Activated naive CD4-positive, alpha-beta T cell treated with anti-CD3 and anti-CD28 coated beads, Interleukin-2, amount 10 ng/mL, durations not matched to agents 7 days and 5 days (primary cell): ENCODE measurements around the gene LRRC34.

Experiments
- CTCF ChIA-PET: fragments of 350-600 bp; sonication (Branson Sonifier 250); formaldehyde crosslinking; loops from one replicate; lab custom pipeline; 2021; ENCODE audit warnings: antibody characterized with exemption; lab: Charles Lee
- DNase-seq: peaks from one replicate; pipeline ENCODE4 v3.0.0-alpha.2; 2020
- H3K27ac Mint-ChIP-seq: one replicate; pipeline ENCODE4 v1.8.0; 2021; ENCODE audit warnings: mild to moderate bottlenecking, moderate library complexity, mixed read lengths
- H3K27me3 Mint-ChIP-seq: one replicate; pipeline ENCODE4 v1.8.0; 2021; ENCODE audit warnings: mild to moderate bottlenecking, mixed read lengths
- H3K36me3 Mint-ChIP-seq: one replicate; pipeline ENCODE4 v1.8.0; 2021; ENCODE audit warnings: mixed read lengths
- H3K4me1 Mint-ChIP-seq: one replicate; pipeline ENCODE4 v1.8.0; 2021; ENCODE audit warnings: mixed read lengths
- H3K4me3 Mint-ChIP-seq: one replicate; pipeline ENCODE4 v1.8.0; 2021; ENCODE audit warnings: mild to moderate bottlenecking, moderate library complexity, mixed read lengths
- H3K9me3 Mint-ChIP-seq: one replicate; pipeline ENCODE4 v1.8.0; 2021; ENCODE audit warnings: mixed read lengths

LRRC34 gene

DNA sequence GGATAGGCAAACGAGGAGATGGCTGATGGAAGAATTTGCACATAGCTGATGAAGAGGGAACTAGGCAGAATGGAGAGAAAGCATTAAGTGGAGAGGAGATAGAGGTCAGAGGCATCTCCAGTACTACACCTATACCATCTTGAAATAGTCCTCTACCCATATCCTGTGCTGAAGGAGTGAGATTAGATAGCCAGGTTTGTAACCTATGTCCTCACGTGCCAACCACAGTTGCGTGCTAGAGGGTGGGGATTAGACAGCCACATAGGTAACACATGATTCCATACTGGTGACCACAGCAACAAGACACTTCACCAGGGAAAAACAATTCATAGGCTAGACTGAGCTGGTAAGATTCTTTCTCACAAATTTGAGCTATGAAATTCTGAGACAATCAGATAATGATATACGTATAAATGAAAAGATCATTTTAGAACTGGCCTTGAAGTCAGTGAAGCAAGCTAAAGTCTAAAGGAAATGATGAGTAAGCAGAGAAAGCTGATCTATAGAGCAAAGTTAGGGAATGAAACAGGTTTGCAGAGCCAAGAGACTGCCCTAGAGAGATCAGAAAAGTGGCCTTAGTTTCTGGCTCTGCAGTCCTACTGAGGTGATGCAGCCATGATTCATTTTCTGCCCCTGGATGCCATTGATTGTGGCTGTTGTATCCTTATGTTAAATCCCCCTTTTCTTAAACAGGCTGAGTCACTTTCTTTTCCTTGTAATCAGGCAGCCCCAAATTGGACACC lies 21.8 kb downstream of the LRRC34 start:
- H3K27ac Mint-ChIP-seq, result no peak overlapping the region

GRCh38 chr3:169790219-169790618 lies 22.5 kb downstream of the LRRC34 start:
- no peaks in the 10 kb centered on the region for H3K27me3 Mint-ChIP-seq
- DNase-seq, result no peak
- no peaks in the 10 kb centered on the region for H3K9me3 Mint-ChIP-seq
- H3K4me3 Mint-ChIP-seq, result no peak overlapping the region
- peaks cover 6% of the 10 kb centered on the region for H3K4me1 Mint-ChIP-seq
- H3K27ac Mint-ChIP-seq, result no peak overlapping the region
- CTCF ChIA-PET, result no interaction called here
- H3K36me3 Mint-ChIP-seq, result peaks cover 37% of the 10 kb centered on the region

More for the DNA sequence above, 21.8 kb downstream of the LRRC34 start:
- CTCF ChIA-PET, result no interaction called here
- Mint-ChIP-seq H3K27me3 (no peaks in the 10 kb centered on the region), H3K9me3 (no peaks in the 10 kb centered on the region), H3K36me3 (peaks cover 32% of the 10 kb centered on the region), H3K4me1 (peaks cover 6% of the 10 kb centered on the region), H3K4me3 (no peak overlapping the region)
- DNase-seq, result no peak

- Mint-ChIP-seq H3K36me3 (peaks cover 38% of the 10 kb centered on the region), H3K4me1 (peaks cover 6% of the 10 kb centered on the region), H3K9me3 (no peaks in the 10 kb centered on the region), H3K27me3 (no peaks in the 10 kb centered on the region), H3K4me3 (no peak overlapping the region), H3K27ac (no peak overlapping the region)
- DNase-seq, result no peak
- CTCF ChIA-PET, result no interaction called here
Measured at GRCh38 chr3:169787791-169788190, 24.9 kb downstream of the LRRC34 start.

DNA sequence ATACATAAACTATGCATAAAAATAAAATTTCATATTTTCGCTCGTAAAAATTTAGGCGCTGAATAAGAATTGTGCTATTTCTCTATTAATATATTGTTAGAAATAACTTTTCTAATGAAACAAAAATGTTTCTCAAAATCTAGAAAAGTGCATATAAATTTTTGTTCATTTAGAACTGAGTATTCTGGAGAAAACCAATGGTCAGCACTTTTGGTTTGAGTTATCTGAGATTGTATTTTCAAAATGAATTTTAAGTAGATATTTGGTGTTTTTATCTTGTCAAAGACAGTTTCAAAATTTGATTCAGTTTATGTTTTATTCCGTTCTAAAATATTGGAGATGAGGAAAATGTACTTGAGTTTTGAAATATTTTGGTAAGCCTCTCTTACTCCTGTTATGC lies 25.6 kb downstream of the LRRC34 start:
- Mint-ChIP-seq H3K27me3 (no peaks in the 10 kb centered on the region), H3K27ac (no peak overlapping the region), H3K9me3 (no peaks in the 10 kb centered on the region), H3K4me1 (peaks cover 6% of the 10 kb centered on the region), H3K36me3 (peaks cover 38% of the 10 kb centered on the region), H3K4me3 (no peak overlapping the region)
- DNase-seq, result no peak
- CTCF ChIA-PET, result no interaction called here

DNA sequence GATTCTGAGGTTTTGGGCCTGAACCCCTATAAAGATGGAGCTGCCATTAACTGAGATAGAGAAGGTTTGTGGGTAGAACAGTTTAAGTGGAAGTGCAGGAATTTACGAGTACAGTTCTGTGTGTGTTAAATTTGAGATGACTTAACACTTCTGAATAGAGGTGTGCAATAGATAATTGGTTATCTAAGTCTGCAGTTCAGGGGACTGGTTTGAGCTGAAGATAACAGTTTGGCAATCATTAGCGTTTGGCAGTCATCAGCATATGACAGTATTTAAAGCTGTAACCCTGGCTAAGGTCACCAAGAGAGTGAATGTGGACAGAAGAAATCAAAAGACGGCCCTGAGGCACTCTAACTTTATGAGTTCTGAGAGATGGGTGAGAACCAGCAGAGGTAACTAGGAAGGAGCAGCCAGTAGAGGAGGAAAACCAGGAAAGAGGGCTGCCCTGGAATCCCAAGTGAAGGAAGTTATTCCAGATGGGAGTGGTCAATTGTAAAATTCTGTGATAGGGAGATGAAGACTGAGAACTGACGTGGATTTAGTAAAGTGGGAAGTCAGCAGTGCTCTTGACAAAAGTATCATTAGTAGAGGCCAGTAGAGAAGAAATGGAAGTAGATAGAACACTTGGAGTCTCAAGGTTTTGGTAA lies 31.4 kb downstream of the LRRC34 start:
- no peak for DNase-seq
- H3K27me3 Mint-ChIP-seq, result no peaks in the 10 kb centered on the region
- peak overlapping the region; percentile 13 for H3K27ac Mint-ChIP-seq
- no peaks in the 10 kb centered on the region for H3K9me3 Mint-ChIP-seq
- peaks cover 59% of the 10 kb centered on the region for H3K36me3 Mint-ChIP-seq
- H3K4me3 Mint-ChIP-seq, result no peak overlapping the region
- CTCF ChIA-PET, result no interaction called here
- peaks cover 38% of the 10 kb centered on the region for H3K4me1 Mint-ChIP-seq

GRCh38 chr3:169780742-169781141 lies 32.0 kb downstream of the LRRC34 start:
- CTCF ChIA-PET, result no interaction called here
- DNase-seq, result no peak
- H3K4me3 Mint-ChIP-seq, result peak overlapping the region; percentile 47
- H3K36me3 Mint-ChIP-seq, result peaks cover 57% of the 10 kb centered on the region
- H3K27ac Mint-ChIP-seq, result peak overlapping the region; percentile 20
- peaks cover 44% of the 10 kb centered on the region for H3K4me1 Mint-ChIP-seq
- no peaks in the 10 kb centered on the region for H3K27me3 Mint-ChIP-seq
- no peaks in the 10 kb centered on the region for H3K9me3 Mint-ChIP-seq

GRCh38 chr3:169777822-169778221 lies 34.9 kb downstream of the LRRC34 start:
- Mint-ChIP-seq H3K27ac (no peak overlapping the region), H3K36me3 (peaks cover 62% of the 10 kb centered on the region), H3K9me3 (no peaks in the 10 kb centered on the region), H3K4me1 (peaks cover 65% of the 10 kb centered on the region), H3K27me3 (no peaks in the 10 kb centered on the region), H3K4me3 (no peak overlapping the region)
- CTCF ChIA-PET, result no interaction called here
- no peak for DNase-seq

DNA sequence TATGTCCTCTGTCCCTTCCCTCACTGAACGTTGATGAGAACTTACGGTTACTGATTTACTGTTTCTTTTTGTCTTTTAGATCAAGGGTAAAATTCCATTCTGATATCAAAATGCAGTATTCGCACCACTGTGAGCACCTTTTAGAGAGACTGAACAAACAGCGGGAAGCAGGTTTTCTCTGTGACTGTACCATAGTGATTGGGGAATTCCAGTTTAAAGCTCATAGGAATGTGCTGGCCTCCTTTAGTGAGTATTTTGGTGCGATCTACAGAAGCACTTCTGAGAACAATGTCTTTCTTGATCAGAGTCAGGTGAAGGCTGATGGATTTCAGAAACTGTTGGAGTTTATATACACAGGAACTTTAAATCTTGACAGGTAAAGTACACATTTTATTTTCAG lies 38.5 kb downstream of the LRRC34 start:
- CTCF ChIA-PET, result no interaction called here
- H3K4me1 Mint-ChIP-seq, result peaks cover 52% of the 10 kb centered on the region

DNA sequence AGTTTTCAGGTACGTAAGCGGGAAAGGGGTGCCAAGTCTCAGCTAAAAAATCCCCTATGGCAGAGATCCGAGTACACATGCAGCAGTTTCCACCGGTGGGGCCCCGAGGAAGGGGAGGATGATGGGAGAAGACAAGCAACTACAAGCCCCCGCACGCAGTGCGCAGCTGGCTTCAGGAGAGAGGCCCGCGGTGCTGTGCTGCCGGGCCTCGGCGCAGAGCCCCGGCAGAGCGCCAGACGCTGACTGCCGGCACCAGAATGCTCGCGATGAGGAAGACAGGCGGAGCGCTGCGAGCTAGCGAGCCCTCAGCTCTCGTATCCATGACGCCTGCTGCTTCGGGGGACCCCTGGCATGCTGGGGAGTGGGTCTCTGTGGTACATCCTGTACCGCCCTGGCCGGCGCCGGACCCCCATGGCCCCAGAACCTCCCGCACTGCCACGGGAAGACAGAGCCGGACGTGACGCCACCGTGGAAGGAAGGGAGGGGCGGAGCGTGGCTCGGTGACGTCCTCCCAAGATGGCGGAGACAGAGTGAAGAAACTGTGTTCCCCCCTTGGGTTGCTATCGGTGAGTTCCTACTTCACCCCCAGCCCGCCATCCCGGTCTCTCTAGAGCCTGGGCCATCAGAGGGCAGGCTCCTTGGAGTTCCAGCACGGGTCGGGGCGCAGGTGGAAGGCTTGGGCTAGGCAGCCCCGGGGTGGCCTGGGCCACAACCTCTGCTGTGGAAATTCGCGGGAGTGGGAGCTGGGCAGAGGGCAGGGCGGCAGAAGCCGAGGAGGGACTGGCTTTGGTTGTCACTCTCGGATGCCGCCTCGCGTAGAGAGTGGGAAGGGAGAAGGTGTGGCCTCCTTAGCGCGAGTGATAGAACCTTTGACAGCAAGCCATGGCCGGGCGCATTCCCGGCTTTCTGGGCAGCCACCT lies 39.5 kb downstream of the LRRC34 start, which contains the start of gene MYNN:
Gene MYNN (plus strand): TSS at position 500 of the 920 bp plus-strand sequence. CDS start 900 bp downstream, outside the sequence.
- peaks cover 49% of the 10 kb centered on the region for H3K4me1 Mint-ChIP-seq

More for the DNA sequence above, 38.5 kb downstream of the LRRC34 start:
- H3K36me3 Mint-ChIP-seq, result peaks cover 39% of the 10 kb centered on the region
- H3K4me3 Mint-ChIP-seq, result peak overlapping the region; percentile 98
- peak overlapping the region; percentile 100 for H3K27ac Mint-ChIP-seq
- H3K9me3 Mint-ChIP-seq, result no peaks in the 10 kb centered on the region
- peaks cover 10% of the 10 kb centered on the region for H3K27me3 Mint-ChIP-seq
- no peak for DNase-seq

DNA sequence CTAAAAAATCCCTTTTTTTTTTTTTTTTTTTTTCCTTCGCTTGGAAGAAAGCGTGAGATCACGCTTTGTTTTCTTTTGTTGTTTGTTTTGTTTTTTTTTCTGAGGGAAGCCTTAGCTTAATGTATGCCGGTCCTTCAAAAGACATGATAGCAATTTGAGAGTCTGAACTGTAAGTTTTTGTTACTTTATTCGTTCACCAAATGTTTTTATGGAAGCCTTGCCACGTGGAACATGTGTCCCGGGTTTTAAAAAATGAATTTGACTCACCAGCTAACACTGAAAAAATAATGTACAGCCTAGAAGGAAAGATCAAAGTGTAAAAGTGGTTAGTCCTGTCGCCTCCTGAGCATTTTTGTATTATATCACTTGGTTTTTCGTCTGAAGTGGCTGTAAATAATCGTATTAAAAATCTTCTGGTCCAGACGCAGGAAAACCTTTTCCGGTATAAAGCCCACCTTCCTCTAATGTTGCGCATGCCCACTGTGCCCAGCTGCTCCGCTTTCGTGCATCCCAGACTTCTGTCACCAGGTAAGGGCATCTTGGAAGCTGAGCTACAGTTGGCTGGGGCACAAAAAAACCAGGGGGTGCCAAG lies 40.3 kb downstream of the LRRC34 start:
- no peak for DNase-seq
- Mint-ChIP-seq H3K27me3 (peaks cover 15% of the 10 kb centered on the region), H3K9me3 (no peaks in the 10 kb centered on the region), H3K4me3 (peak overlapping the region; percentile 98), H3K36me3 (peaks cover 26% of the 10 kb centered on the region), H3K4me1 (peaks cover 46% of the 10 kb centered on the region), H3K27ac (peak overlapping the region; percentile 100)
- CTCF ChIA-PET, result interaction anchor here (1.0 to 1.6 kb wide), 3 partner anchors 40 to 267 kb away, joined by 3 to 6 read pairs (median 3); partner anchors contain the start of genes LRRC34 and LRRIQ4

More for the DNA sequence above, 39.5 kb downstream of the LRRC34 start, which contains the start of gene MYNN:
- DNase-seq, result peak; percentile 96
- H3K4me3 Mint-ChIP-seq, result peak within 1 kb of the TSS; percentile 98
- peaks cover 11% of the 10 kb centered on the region for H3K27me3 Mint-ChIP-seq
- CTCF ChIA-PET, result interaction anchor here (1.1 to 1.6 kb wide), 2 partner anchors 39 to 266 kb away, joined by 3 to 6 read pairs; partner anchors contain the start of genes LRRC34 and LRRIQ4
- no peaks in the 10 kb centered on the region for H3K9me3 Mint-ChIP-seq
- peaks cover 31% of the 10 kb centered on the region for H3K36me3 Mint-ChIP-seq
- peak within 1 kb of the TSS; percentile 100 for H3K27ac Mint-ChIP-seq

DNA sequence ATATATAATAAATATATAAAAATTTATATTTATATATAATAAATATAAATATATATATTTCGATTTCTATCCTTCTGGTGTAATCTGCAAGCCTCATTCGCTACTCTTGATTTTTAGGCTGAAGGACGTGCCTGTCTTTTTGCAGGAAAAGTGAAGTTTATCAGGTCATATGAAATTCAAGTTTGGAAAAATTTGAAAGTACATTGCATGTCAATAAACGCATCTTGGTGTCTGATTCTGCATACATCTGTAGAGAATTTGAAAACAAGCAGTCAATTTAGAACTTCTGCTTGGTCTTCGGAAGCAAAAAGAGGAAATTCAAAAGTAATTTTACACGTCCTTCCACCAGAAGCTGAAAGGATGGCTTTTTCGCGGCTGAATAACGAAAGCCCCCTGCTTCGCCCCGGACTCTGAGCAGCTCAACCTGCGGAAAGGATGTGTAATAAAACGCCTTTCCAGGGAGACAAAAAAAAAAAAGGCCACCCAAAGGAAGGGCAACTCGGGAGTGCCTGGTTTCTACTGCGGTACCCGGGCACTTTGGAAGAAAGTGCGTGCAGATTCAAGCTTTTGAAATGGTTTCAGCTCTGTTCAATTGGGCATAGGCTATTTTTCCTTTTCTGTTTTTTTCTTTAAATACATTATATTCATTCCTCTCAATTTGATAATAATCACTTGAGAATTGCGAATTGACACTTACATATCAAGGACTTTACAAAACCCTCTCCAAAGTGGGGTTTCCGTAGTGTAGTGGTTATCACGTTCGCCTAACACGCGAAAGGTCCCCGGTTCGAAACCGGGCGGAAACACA lies 41.0 kb downstream of the LRRC34 start:
- H3K27ac Mint-ChIP-seq, result peak overlapping the region; percentile 100
- peak overlapping the region; percentile 98 for H3K4me3 Mint-ChIP-seq
- CTCF ChIA-PET, result interaction anchor here (1.0 to 1.6 kb wide), 3 partner anchors 41 to 267 kb away, joined by 3 to 6 read pairs (median 3); partner anchors contain the start of genes LRRC34 and LRRIQ4
- peaks cover 20% of the 10 kb centered on the region for H3K36me3 Mint-ChIP-seq
- peak; percentile 62 for DNase-seq
- peaks cover 15% of the 10 kb centered on the region for H3K27me3 Mint-ChIP-seq
- peaks cover 43% of the 10 kb centered on the region for H3K4me1 Mint-ChIP-seq
- H3K9me3 Mint-ChIP-seq, result no peaks in the 10 kb centered on the region

DNA sequence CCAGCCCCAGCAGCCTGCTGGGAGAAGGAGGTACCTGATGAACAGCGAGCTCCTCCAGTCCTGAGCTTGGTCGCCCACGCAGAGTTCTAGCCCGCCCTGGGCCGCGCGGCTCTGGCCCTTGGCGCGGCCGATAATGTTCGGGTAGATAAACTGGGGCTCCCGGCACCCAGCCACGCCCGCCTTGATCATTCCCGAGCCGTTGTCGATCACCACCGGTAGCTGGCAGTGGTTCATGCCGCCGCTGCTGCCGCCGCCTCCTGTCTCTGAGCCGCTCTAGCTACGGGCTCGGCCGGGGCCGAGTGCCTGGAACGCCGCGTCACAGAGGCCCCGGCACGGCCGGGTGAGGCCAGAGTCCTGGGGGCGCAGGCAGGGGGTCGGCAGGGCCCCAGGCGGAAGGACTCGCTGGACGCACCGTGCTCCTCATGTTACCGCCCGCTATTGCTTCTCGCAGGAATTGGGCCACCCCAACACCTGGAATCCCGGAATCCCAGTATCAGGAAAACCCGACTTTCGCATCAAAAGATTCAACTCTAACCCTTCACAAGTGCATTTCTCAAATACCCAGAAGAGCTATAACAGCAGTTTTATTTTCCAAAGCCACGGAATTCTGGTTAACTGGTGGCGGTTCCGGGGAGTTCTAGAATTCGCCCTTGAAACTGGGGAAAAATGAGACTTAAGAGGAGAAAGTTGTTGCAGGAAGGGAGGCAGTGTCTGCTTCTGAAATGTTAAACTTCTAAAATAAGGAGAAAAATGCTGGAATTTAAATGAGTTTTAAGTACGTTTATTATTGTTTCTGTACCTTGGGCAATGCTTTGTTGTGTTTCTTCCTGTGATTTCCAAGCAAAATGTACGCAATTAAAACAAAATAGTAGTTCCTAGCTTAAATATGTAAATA lies 43.2 kb downstream of the LRRC34 start, which contains the start of gene ACTRT3:
Gene ACTRT3 (minus strand): TSS at position 275 of the 895 bp plus-strand sequence. CDS start 41 bp downstream, at position 234.
- Mint-ChIP-seq H3K9me3 (no peaks in the 10 kb centered on the region), H3K36me3 (peaks cover 7% of the 10 kb centered on the region), H3K4me1 (peaks cover 35% of the 10 kb centered on the region), H3K4me3 (peak within 1 kb of the TSS; percentile 80), H3K27ac (peak within 1 kb of the TSS; percentile 34), H3K27me3 (peaks cover 15% of the 10 kb centered on the region)
- CTCF ChIA-PET, result interaction anchor here (1.2 kb wide), 1 partner anchor 54 kb away, joined by 3 read pairs; no protein-coding TSS in a partner anchor
- peak; percentile 67 for DNase-seq
